ENCODE measurements around the gene TCF7L1. TPM values are rescaled to one million over a fixed set of nuclear protein-coding genes. Genes with fewer than 3 reads are reported as not detected.

TCF7L1 gene
- total and polyA plus RNA-seq, 2 of the 13 experiments (the other 11 are each of a cell fraction or from before 2014, with no cell fraction given), result 0.04 to 0.15 TPM

- no peak for TF ChIP-seq HBP1 (CRISPR knock-in tag; IDR thresholded peaks at IDR 0.05; ENCODE audit: low read depth)
- TF ChIP-seq ZNF160 (CRISPR knock-in tag; IDR thresholded peaks at IDR 0.05), result no peak
- TF ChIP-seq PREB (CRISPR knock-in tag; IDR thresholded peaks at IDR 0.05), result no peak
- no peak for TF ChIP-seq POLR2G (IDR thresholded peaks at IDR 0.05; ENCODE audit: low read depth, low read length)
- TF ChIP-seq PLSCR1 (CRISPR knock-in tag; IDR thresholded peaks at IDR 0.05; ENCODE audit: borderline replicate concordance), result no peak
- TF ChIP-seq TCF7 (IDR thresholded peaks at IDR 0.05; ENCODE audit: low read depth), result no peak
- TF ChIP-seq SKIL (CRISPR knock-in tag; IDR thresholded peaks at IDR 0.05; ENCODE audit: borderline replicate concordance), result no peak
- no peak for TF ChIP-seq RERE (CRISPR knock-in tag; IDR thresholded peaks at IDR 0.05; ENCODE audit: low read depth)
- TF ChIP-seq SMAD1 (CRISPR knock-in tag; IDR thresholded peaks at IDR 0.05; ENCODE audit: borderline replicate concordance, low read depth), result no peak
- TF ChIP-seq GRHL1 (CRISPR knock-in tag; conservative IDR thresholded peaks at IDR 0.05), result no peak
- no peak for TF ChIP-seq NR2F6 (IDR thresholded peaks at IDR 0.05)
- peak; percentile 15; the same call in 1 of the 2 replicates for TF ChIP-seq NR2F6 (CRISPR knock-in tag; IDR thresholded peaks at IDR 0.05)
- TF ChIP-seq ZNF124 (CRISPR knock-in tag; IDR thresholded peaks at IDR 0.05), result no peak
Measured at GRCh38 chr2:85353876-85354285, 220.7 kb downstream of the TCF7L1 start (continued).

All from HepG2 (cell line).